ENCODE measurements around the gene UGGT2.
"Not testable (repeated sequence)": the region's sequence is repeated elsewhere in the genome, so short reads cannot be mapped to it uniquely, and the experiment has no call there.

The UGGT2 gene

GRCh38 chr13:95800436-95800835 is 252.8 kb downstream of the UGGT2 start:
- no peak overlapping the region for H3K4me2 ChIP-seq (ENCODE audit: low read length)
- no peaks in the 10 kb centered on the region for H3K27me3 ChIP-seq (ENCODE audit: control insufficient read depth, insufficient read depth, low read length)
- no peaks in the 10 kb centered on the region for H3K36me3 ChIP-seq (ENCODE audit: control insufficient read depth, insufficient read depth, low read length)
- no peak for TF ChIP-seq CTCF (IDR thresholded peaks at IDR 0.05)
- H3K9me3 ChIP-seq (ENCODE audit: control insufficient read depth, low read length): no peaks in the 10 kb centered on the region
- H3K27ac ChIP-seq: no peak overlapping the region
- no peak overlapping the region for H2AFZ ChIP-seq
- H3K4me1 ChIP-seq: peaks cover 2% of the 10 kb centered on the region
- H3K9ac ChIP-seq: no peak overlapping the region
- H3K4me3 ChIP-seq (ENCODE audit: low read depth, low read length): no peak overlapping the region
- H3K79me2 ChIP-seq: no peaks in the 10 kb centered on the region

- no peaks in the 10 kb centered on the region for H3K9me3 ChIP-seq (ENCODE audit: control insufficient read depth, low read length)
- H3K27ac ChIP-seq: no peak overlapping the region
- H3K4me3 ChIP-seq (ENCODE audit: low read depth, low read length): no peak overlapping the region
- H3K36me3 ChIP-seq (ENCODE audit: control insufficient read depth, insufficient read depth, low read length): no peaks in the 10 kb centered on the region
- H3K27me3 ChIP-seq (ENCODE audit: control insufficient read depth, insufficient read depth, low read length): no peaks in the 10 kb centered on the region
- no peak overlapping the region for H3K9ac ChIP-seq
- H2AFZ ChIP-seq: no peak overlapping the region
- no peak overlapping the region for H3K4me2 ChIP-seq (ENCODE audit: low read length)
- no peaks in the 10 kb centered on the region for H3K79me2 ChIP-seq
- peaks cover 2% of the 10 kb centered on the region for H3K4me1 ChIP-seq
- TF ChIP-seq CTCF (IDR thresholded peaks at IDR 0.05): no peak
Observed at GRCh38 chr13:95797016-95797415, 256.2 kb downstream of the UGGT2 start.

- no peaks in the 10 kb centered on the region for H3K9me3 ChIP-seq (ENCODE audit: control insufficient read depth, low read length)
- no peak overlapping the region for H3K4me3 ChIP-seq (ENCODE audit: low read depth, low read length)
- H3K4me1 ChIP-seq: no peaks in the 10 kb centered on the region
- H3K9ac ChIP-seq: no peak overlapping the region
- H3K79me2 ChIP-seq: no peaks in the 10 kb centered on the region
- H2AFZ ChIP-seq: no peak overlapping the region
- TF ChIP-seq CTCF (IDR thresholded peaks at IDR 0.05): no peak
- no peak overlapping the region for H3K27ac ChIP-seq
- no peaks in the 10 kb centered on the region for H3K27me3 ChIP-seq (ENCODE audit: control insufficient read depth, insufficient read depth, low read length)
- H3K36me3 ChIP-seq (ENCODE audit: control insufficient read depth, insufficient read depth, low read length): no peaks in the 10 kb centered on the region
- no peak overlapping the region for H3K4me2 ChIP-seq (ENCODE audit: low read length)
Observed at GRCh38 chr13:95793781-95794180, 259.4 kb downstream of the UGGT2 start.

GRCh38 chr13:95793018-95793555 is 260.1 kb downstream of the UGGT2 start:
- Histone ChIP-seq H3K4me1 (no peaks in the 10 kb centered on the region), H2AFZ (no peak overlapping the region), H3K27me3 (ENCODE audit: control insufficient read depth, insufficient read depth, low read length) (no peaks in the 10 kb centered on the region), H3K9me3 (ENCODE audit: control insufficient read depth, low read length) (no peaks in the 10 kb centered on the region), H3K79me2 (no peaks in the 10 kb centered on the region), H3K27ac (no peak overlapping the region), H3K4me2 (ENCODE audit: low read length) (no peak overlapping the region), H3K4me3 (ENCODE audit: low read depth, low read length) (no peak overlapping the region), H3K36me3 (ENCODE audit: control insufficient read depth, insufficient read depth, low read length) (no peaks in the 10 kb centered on the region), H3K9ac (no peak overlapping the region)
- TF ChIP-seq CTCF (IDR thresholded peaks at IDR 0.05): no peak

- no peak for TF ChIP-seq CTCF (IDR thresholded peaks at IDR 0.05)
- Histone ChIP-seq H3K27ac (no peak overlapping the region), H3K4me2 (ENCODE audit: low read length) (no peak overlapping the region), H3K27me3 (ENCODE audit: control insufficient read depth, insufficient read depth, low read length) (no peaks in the 10 kb centered on the region), H2AFZ (no peak overlapping the region), H3K9me3 (ENCODE audit: control insufficient read depth, low read length) (no peaks in the 10 kb centered on the region), H3K4me3 (ENCODE audit: low read depth, low read length) (no peak overlapping the region), H3K36me3 (ENCODE audit: control insufficient read depth, insufficient read depth, low read length) (no peaks in the 10 kb centered on the region), H3K9ac (no peak overlapping the region), H3K4me1 (no peaks in the 10 kb centered on the region), H3K79me2 (no peaks in the 10 kb centered on the region)
Observed at GRCh38 chr13:95791084-95791722, 262.0 kb downstream of the UGGT2 start.

GRCh38 chr13:95789315-95789714 is 263.9 kb downstream of the UGGT2 start:
- not testable (repeated sequence) for H3K36me3 ChIP-seq (ENCODE audit: control insufficient read depth, insufficient read depth, low read length); H3K4me3 ChIP-seq (ENCODE audit: low read depth, low read length); H3K9me3 ChIP-seq (ENCODE audit: control insufficient read depth, low read length); H3K27ac ChIP-seq; H3K27me3 ChIP-seq (ENCODE audit: control insufficient read depth, insufficient read depth, low read length); H3K9ac ChIP-seq; H3K4me2 ChIP-seq (ENCODE audit: low read length); H3K79me2 ChIP-seq; H2AFZ ChIP-seq; H3K4me1 ChIP-seq
